Body of pancreas (tissue), 4 donors: ENCODE data around the gene CLSTN2.

Experiments
- POLR2A ChIP-seq, 3 donors: fragments of 450-650 bp; IDR thresholded peaks; one replicate each; pipeline ENCODE4 v1.6.1; 2016; ENCODE audit warnings: antibody characterized with exemption in 3 of 3, mild to moderate bottlenecking in 2 of 3
- TF ChIP-seq, protein P1 (sequence below), 7 experiments: fragments of 450-650 bp in 4 of 7; fragments of 200-600 bp in 3 of 7; sonication (generic) in 3 of 7; IDR thresholded peaks; one replicate each; pipeline ENCODE4 v1.5.1; 2016 to 2019; ENCODE audit warnings: antibody characterized with exemption in 7 of 7

DNA sequence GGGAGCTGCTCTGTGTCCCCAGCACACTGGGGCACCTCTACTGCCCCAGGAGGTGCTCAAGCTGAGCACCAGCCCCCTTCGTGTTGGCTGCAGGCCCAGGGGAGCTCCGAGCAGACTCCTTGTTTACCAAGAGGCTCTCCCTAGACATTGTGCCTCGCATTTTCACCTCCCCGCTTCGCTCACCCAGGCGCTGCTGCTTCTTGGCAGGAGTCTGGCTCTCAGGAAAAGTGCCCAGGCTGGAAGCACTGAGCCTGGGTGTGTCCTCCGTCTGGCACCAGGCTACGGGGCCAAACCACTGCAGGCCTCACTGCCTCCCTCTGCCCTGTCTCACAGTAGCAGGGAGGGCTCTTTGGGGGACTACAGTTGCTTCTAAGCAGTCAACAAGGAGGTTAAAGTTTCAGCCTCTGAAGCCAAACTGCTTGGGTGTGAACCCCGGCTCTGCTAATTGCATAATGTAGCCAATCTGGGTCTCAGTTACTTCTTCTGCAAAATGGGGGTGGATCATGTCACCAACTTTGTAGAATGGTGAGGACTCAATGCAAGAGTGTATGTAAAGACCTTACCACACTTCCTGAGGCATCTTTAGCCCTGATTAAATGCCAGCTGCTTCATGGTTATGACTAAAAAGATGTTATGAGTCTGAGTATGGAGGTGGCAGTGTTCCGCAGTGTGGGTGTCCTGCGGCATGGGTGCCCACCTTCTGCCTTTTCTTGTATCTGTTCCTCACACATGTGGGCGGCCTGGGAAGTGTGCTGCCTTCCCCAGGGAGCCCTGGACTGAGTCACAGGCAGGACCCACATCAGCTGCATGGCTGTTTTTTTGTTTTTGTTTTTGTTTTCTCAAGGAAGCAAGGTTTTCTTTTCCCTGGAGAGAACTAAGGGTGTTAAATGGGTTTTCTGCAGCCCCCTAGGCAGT, 88.9 kb downstream of the CLSTN2 start:
- TF ChIP-seq POLR2A (IDR thresholded peaks at IDR 0.05): no peak
- TF ChIP-seq, protein P1, sequence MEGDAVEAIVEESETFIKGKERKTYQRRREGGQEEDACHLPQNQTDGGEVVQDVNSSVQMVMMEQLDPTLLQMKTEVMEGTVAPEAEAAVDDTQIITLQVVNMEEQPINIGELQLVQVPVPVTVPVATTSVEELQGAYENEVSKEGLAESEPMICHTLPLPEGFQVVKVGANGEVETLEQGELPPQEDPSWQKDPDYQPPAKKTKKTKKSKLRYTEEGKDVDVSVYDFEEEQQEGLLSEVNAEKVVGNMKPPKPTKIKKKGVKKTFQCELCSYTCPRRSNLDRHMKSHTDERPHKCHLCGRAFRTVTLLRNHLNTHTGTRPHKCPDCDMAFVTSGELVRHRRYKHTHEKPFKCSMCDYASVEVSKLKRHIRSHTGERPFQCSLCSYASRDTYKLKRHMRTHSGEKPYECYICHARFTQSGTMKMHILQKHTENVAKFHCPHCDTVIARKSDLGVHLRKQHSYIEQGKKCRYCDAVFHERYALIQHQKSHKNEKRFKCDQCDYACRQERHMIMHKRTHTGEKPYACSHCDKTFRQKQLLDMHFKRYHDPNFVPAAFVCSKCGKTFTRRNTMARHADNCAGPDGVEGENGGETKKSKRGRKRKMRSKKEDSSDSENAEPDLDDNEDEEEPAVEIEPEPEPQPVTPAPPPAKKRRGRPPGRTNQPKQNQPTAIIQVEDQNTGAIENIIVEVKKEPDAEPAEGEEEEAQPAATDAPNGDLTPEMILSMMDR (IDR thresholded peaks at IDR 0.05): no peak
